H1 (cell line): ENCODE data around the gene INTU. TPM values are rescaled to one million over a fixed set of nuclear protein-coding genes. Genes with fewer than 3 reads are reported as not detected.

ENCODE experiments used
- ASH2L ChIP-seq: fragments of 200-600, 300-600 bp; sonication (generic); IDR thresholded peaks from one replicate; pipeline ENCODE4 v1.7.1; 2017; ENCODE audit warnings: low read length
- EP300 ChIP-seq, 2 experiments: IDR thresholded peaks; 1 replicate in 1 of 2; 2 replicates in 1 of 2; pipeline ENCODE4 v1.6.1; 2011 to 2012; ENCODE audit warnings: low read depth in 2 of 2, low read length in 2 of 2, mild to moderate bottlenecking in 2 of 2, borderline replicate concordance in 1 of 2, inconsistent platforms in 1 of 2, moderate library complexity in 1 of 2
- POLR2A ChIP-seq, 2 experiments: IDR thresholded peaks; 1 replicate in 1 of 2; 2 replicates in 1 of 2; pipeline ENCODE4 v1.6.1; 2011; ENCODE audit warnings: low read depth in 2 of 2, low read length in 2 of 2, mild to moderate bottlenecking in 2 of 2; ENCODE audit errors: control extremely low read depth in 1 of 2
- RAD21 ChIP-seq, 2 experiments: IDR thresholded peaks in 1 of 2; conservative IDR thresholded peaks in 1 of 2; 2 replicates each; pipeline ENCODE4 v1.6.1; 2011; ENCODE audit warnings: low read depth in 2 of 2, low read length in 2 of 2, improper control_type of control experiment in 1 of 2, inconsistent platforms in 1 of 2, mild to moderate bottlenecking in 1 of 2, moderate library complexity in 1 of 2
- SIN3A ChIP-seq, 2 experiments: IDR thresholded peaks in 1 of 2; conservative IDR thresholded peaks in 1 of 2; 2 replicates each; pipeline ENCODE4 v1.6.1; 2011 to 2012; ENCODE audit warnings: low read length in 2 of 2, improper control_type of control experiment in 1 of 2, low read depth in 1 of 2, mild to moderate bottlenecking in 1 of 2
- SP1 ChIP-seq: IDR thresholded peaks from 2 replicates; pipeline ENCODE4 v1.6.1; 2011; ENCODE audit warnings: low read depth, low read length
- SRF ChIP-seq: IDR thresholded peaks from 2 replicates; pipeline ENCODE4 v1.6.1; 2011; ENCODE audit warnings: mild to moderate bottlenecking, low read depth, low read length, moderate library complexity
- TCF12 ChIP-seq: IDR thresholded peaks from 2 replicates; pipeline ENCODE4 v1.6.1; 2011; ENCODE audit warnings: low read depth, mild to moderate bottlenecking, low read length
- polyA plus RNA-seq, 7 experiments: library from polyadenylated mRNA; depleted of rRNA in 3 of 7; stranded (reverse) in 5 of 7; unstranded in 2 of 7; fragments of >200 nt in 5 of 7; fragments of 200-250 nt in 2 of 7; gene quantifications; 1 replicate in 5 of 7; 2 replicates in 1 of 7; 4 replicates in 1 of 7; pipeline versions ENCODE4 v1.2.1 to v1.2.3, GENCODE V29; 2011 to 2013; ENCODE audit warnings: missing spikeins in 2 of 7, mixed read lengths in 2 of 7
- total RNA-seq: library from RNA; stranded (reverse); fragmentation: NEBNext Ultra II Directional; extraction: Animal tissue kit (Norgen Biotek cat#: 25700); gene quantifications from 2 replicates; pipeline ENCODE4 v1.2.1, GENCODE V29; 2021
- TF ChIP-seq, protein P1 (sequence below): fragments of 300-600 bp; sonication (generic); IDR thresholded peaks from 2 replicates; pipeline ENCODE4 v1.7.1; 2012; ENCODE audit warnings: low read length, moderate library complexity, mild to moderate bottlenecking, inconsistent platforms; ENCODE audit not compliant: insufficient replicate concordance

Gene INTU
- total and polyA plus RNA-seq, 2 of the 8 experiments (the other 6 are each of a cell fraction or from before 2014, with no cell fraction given): 6.0 to 15.1 TPM

- TF ChIP-seq EP300 (IDR thresholded peaks at IDR 0.05; ENCODE audit: borderline replicate concordance in 1 of 2, low read depth in 2 of 2, low read length in 2 of 2) (peak in 1 of 2 experiments; percentile 64; a peak in 1 of 3 replicates), SP1 (0 out of 2 replicates have a peak, but pooled peaks have one; percentile 47), RAD21 (IDR thresholded peaks at IDR 0.05 in 1 of 2, conservative IDR thresholded peaks at IDR 0.05 in 1 of 2; ENCODE audit: low read depth in 2 of 2, low read length in 2 of 2) (peak in 1 of 2 experiments; percentile 49; a peak in 3 of 4 replicates), SIN3A (conservative IDR thresholded peaks at IDR 0.05 in 1 of 2, IDR thresholded peaks at IDR 0.05 in 1 of 2; ENCODE audit: low read depth in 1 of 2, low read length in 2 of 2) (peak; percentile 95 to 97), ASH2L (no peak), TCF12 (peak; percentile 84; the same call in 1 of the 2 replicates), SRF (no peak), POLR2A (IDR thresholded peaks at IDR 0.05; ENCODE audit: control extremely low read depth in 1 of 2, low read depth in 2 of 2, low read length in 2 of 2) (no peak)
- TF ChIP-seq, protein P1, sequence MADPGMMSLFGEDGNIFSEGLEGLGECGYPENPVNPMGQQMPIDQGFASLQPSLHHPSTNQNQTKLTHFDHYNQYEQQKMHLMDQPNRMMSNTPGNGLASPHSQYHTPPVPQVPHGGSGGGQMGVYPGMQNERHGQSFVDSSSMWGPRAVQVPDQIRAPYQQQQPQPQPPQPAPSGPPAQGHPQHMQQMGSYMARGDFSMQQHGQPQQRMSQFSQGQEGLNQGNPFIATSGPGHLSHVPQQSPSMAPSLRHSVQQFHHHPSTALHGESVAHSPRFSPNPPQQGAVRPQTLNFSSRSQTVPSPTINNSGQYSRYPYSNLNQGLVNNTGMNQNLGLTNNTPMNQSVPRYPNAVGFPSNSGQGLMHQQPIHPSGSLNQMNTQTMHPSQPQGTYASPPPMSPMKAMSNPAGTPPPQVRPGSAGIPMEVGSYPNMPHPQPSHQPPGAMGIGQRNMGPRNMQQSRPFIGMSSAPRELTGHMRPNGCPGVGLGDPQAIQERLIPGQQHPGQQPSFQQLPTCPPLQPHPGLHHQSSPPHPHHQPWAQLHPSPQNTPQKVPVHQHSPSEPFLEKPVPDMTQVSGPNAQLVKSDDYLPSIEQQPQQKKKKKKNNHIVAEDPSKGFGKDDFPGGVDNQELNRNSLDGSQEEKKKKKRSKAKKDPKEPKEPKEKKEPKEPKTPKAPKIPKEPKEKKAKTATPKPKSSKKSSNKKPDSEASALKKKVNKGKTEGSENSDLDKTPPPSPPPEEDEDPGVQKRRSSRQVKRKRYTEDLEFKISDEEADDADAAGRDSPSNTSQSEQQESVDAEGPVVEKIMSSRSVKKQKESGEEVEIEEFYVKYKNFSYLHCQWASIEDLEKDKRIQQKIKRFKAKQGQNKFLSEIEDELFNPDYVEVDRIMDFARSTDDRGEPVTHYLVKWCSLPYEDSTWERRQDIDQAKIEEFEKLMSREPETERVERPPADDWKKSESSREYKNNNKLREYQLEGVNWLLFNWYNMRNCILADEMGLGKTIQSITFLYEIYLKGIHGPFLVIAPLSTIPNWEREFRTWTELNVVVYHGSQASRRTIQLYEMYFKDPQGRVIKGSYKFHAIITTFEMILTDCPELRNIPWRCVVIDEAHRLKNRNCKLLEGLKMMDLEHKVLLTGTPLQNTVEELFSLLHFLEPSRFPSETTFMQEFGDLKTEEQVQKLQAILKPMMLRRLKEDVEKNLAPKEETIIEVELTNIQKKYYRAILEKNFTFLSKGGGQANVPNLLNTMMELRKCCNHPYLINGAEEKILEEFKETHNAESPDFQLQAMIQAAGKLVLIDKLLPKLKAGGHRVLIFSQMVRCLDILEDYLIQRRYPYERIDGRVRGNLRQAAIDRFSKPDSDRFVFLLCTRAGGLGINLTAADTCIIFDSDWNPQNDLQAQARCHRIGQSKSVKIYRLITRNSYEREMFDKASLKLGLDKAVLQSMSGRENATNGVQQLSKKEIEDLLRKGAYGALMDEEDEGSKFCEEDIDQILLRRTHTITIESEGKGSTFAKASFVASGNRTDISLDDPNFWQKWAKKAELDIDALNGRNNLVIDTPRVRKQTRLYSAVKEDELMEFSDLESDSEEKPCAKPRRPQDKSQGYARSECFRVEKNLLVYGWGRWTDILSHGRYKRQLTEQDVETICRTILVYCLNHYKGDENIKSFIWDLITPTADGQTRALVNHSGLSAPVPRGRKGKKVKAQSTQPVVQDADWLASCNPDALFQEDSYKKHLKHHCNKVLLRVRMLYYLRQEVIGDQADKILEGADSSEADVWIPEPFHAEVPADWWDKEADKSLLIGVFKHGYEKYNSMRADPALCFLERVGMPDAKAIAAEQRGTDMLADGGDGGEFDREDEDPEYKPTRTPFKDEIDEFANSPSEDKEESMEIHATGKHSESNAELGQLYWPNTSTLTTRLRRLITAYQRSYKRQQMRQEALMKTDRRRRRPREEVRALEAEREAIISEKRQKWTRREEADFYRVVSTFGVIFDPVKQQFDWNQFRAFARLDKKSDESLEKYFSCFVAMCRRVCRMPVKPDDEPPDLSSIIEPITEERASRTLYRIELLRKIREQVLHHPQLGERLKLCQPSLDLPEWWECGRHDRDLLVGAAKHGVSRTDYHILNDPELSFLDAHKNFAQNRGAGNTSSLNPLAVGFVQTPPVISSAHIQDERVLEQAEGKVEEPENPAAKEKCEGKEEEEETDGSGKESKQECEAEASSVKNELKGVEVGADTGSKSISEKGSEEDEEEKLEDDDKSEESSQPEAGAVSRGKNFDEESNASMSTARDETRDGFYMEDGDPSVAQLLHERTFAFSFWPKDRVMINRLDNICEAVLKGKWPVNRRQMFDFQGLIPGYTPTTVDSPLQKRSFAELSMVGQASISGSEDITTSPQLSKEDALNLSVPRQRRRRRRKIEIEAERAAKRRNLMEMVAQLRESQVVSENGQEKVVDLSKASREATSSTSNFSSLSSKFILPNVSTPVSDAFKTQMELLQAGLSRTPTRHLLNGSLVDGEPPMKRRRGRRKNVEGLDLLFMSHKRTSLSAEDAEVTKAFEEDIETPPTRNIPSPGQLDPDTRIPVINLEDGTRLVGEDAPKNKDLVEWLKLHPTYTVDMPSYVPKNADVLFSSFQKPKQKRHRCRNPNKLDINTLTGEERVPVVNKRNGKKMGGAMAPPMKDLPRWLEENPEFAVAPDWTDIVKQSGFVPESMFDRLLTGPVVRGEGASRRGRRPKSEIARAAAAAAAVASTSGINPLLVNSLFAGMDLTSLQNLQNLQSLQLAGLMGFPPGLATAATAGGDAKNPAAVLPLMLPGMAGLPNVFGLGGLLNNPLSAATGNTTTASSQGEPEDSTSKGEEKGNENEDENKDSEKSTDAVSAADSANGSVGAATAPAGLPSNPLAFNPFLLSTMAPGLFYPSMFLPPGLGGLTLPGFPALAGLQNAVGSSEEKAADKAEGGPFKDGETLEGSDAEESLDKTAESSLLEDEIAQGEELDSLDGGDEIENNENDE: peak; percentile 68
Observed at GRCh38 chr4:127604949-127605709, 27.6 kb upstream of the INTU start (continued).
